HG03460 (cell line): Measurements from ENCODE around the gene CUEDC2.

Source experiments
- ATAC-seq: cut with Tn5 transposase; IDR thresholded peaks from one replicate; pipeline ENCODE4 v1.9.1; 2021; ENCODE audit not compliant: unreplicated experiment

CUEDC2 gene

DNA sequence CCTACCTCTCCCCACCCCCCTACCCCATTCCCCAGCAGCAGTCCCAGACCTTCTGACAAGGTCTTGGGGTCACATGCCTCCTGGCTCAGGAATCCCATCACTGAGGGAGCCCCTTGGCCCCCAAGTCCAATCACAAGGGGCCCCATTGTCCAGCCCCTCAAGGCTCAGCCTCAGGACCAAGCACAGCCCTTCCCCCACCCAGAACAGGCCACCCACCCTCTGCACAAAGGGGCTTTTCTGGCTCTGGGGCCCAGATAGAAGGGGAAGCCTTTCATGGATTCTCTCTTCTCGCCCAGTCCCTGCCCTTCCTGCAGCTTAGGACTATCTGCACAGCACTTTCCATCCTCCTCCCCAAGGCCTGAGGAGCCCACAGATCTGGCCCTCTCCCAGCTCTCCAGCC, 6.9 kb downstream of the CUEDC2 start:
- no peak for ATAC-seq

- no peak for ATAC-seq
Observed at GRCh38 chr10:102424916-102425315, 7.5 kb downstream of the CUEDC2 start.

DNA sequence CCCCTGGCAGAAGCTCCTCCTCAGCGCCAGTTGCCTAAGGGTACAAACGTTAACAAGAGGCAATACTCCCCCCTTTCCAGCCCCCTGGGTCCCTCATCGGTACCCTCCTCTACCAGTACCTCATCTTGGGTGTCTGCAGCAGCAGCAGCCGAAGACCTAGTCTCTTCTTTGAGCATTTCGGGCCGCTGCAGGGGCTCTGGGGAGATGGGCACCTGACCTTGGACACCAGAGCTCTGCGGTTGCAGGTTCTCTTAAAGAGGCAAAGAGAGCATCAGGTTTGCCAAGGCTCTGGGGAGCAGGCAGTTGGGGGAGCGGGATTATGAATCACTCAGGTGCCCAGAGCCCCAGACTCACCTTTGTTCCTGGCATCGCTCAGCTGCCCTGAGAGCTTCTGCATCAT, 8.2 kb downstream of the CUEDC2 start:
- ATAC-seq, result no peak

DNA sequence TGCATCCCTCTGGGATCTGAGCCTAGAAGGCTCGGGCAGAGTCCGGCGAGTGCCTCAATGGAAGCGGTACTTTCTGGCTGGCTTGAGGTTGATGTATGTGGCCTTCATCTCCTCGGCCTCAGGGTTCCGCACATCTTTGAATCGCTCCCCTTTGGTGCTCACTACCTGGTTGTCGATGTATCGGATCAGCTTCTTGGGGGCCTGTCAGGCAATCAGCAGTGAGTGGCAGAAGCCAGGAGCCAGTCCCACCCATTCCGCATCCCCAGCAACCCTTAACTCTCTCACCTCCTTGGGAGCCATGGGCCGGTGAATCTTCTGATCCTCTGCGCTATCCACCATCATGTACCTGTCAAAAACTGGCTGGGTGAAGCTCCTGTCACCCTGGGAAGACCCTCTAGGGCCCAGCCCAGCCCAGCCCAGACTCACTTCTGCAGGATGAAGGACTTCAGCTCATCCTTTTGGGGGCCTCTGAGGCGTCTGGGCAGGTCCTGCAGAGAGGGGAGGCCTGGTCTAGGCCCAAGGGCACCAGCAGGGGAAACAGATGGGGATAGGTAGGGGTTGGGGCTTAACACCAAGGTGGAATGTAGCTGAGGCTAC, 8.9 kb downstream of the CUEDC2 start:
- no peak for ATAC-seq

- peak; percentile 25 for ATAC-seq
Observed at GRCh38 chr10:102422545-102423129, 9.7 kb downstream of the CUEDC2 start.

GRCh38 chr10:102421757-102422512, 10.4 kb downstream of the CUEDC2 start:
- ATAC-seq, result no peak

GRCh38 chr10:102421507-102421756, 10.9 kb downstream of the CUEDC2 start:
- no peak for ATAC-seq

GRCh38 chr10:102420714-102421506, 11.5 kb downstream of the CUEDC2 start, which contains the start of gene FBXL15:
Gene FBXL15 (plus strand): TSS chr10:102420836. CDS start chr10:102421130, 294 bp downstream.
- peak; percentile 65 for ATAC-seq

GRCh38 chr10:102420181-102420713, 12.1 kb downstream of the CUEDC2 start:
- no peak for ATAC-seq

DNA sequence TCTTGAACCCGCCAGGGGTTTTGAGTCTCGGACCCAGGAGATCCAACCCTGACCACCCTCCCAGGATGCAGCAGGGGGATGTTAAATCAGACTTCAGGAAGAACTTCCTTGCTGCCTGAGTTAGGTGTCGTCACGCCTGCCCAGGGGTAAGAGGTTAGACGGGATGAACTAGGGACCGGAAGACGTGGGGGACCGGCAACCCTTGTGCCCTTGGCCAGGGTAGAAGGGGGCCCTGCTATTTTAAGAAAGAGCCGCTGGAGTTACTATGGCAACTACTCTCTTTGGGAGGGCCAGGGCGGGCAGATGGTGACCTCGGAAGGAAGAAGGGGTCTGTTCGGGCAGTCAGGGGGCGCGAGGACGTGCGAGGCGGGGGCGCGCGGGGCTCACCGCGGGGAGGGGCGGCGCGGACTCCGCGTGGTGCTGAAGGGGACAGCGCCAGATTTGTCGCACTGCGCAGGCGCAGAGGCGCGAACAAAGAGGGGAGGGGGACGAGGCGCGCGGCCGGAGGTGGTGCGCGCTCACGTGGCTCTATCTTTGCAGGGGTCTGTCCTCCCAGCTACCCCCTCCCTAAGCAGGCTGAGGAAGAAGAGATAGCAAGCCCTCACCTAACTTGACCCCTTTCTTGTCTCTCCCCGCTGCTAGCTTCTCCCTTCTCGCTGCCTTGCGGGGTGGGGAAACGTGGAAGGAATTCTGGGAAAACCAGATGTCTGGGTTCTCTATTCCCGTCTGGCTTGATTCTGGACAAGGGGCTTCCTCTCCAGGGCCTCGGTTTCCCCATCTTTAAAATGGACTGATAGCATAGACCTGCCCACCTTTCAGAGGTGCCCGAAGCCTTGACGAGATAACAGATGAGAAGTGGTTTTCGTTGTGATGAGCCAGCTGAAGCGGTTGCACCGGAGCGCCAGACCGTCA, 12.8 kb downstream of the CUEDC2 start:
- ATAC-seq, result no peak

GRCh38 chr10:102418622-102419268, 13.6 kb downstream of the CUEDC2 start, which contains the start of gene PSD:
Gene PSD (minus strand): TSS chr10:102418785. CDS start chr10:102417038, 1,747 bp downstream.
- no peak for ATAC-seq

DNA sequence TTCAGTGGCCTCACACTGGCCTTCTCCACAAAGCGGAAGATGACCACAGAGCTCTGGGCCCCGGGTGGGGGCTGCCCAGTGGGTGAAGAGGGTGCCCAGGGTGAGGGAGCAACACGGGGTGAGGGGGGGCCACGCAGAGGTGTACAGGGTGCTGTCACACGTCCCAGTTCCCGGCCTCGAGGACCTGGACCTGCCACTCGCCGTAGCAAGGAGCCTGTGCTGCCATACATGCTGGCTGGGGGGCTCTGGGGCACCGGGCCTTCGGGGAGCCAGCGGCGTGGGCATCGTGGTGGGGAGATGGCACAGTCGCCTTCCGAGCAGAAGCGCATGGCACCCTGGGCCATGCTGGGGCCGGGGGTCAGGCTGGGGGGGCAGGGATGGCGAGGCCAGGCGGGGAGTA, 15.7 kb downstream of the CUEDC2 start:
- no peak for ATAC-seq

DNA sequence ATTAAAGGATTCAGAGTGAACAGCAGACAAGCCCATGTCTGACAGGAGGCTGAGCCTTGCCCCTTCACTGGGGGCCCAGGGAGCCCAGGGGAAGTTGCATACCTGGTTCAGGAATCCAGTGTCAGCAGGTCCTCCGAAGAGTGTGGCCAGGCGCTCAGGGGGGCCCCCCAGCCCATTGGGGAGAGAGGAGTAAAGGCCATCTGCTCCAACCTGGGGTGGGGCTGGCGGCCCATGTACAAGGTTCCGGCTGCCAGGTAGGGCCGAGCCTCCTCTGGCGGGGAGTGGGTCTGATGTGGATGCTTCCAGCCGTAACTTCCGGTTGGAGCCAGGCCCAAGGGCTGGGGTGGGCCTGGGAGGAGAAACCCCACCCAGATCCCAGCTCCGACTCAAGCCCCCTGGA, 16.1 kb downstream of the CUEDC2 start:
- no peak for ATAC-seq

DNA sequence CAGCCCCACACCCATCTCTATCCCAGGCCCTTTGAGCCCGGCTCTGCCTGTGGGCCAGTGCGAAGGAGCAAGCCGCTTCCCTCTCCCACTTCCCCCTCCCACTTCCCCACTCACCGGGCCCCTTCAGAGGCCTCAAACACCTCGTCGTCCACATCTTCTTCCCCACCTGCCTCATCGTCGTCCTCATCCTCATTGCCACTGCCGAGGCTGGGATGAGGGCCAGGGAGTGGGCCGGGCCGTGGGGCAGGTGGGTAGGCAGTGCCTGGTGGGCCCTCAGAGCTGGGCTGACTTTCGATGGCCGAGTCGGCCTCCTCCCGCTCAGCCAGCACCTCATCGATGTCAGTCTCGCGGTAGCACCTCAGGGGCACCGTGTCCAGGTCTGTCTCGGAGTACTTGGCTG, 17.6 kb downstream of the CUEDC2 start:
- no peak for ATAC-seq

- no peak for ATAC-seq
Observed at GRCh38 chr10:102413806-102414561, 18.4 kb downstream of the CUEDC2 start.

- ATAC-seq, result no peak
Observed at GRCh38 chr10:102413053-102413705, 19.2 kb downstream of the CUEDC2 start.

GRCh38 chr10:102412293-102412692, 20.1 kb downstream of the CUEDC2 start:
- ATAC-seq, result no peak
